DMS 273 (cell line): ENCODE measurements around the gene SCAPER.

Experiments used
- DNase-seq: peaks from one replicate; lab custom pipeline; 2025; ENCODE audit not compliant: unreplicated experiment; lab: John Stamatoyannopoulos, UW

SCAPER gene

DNA sequence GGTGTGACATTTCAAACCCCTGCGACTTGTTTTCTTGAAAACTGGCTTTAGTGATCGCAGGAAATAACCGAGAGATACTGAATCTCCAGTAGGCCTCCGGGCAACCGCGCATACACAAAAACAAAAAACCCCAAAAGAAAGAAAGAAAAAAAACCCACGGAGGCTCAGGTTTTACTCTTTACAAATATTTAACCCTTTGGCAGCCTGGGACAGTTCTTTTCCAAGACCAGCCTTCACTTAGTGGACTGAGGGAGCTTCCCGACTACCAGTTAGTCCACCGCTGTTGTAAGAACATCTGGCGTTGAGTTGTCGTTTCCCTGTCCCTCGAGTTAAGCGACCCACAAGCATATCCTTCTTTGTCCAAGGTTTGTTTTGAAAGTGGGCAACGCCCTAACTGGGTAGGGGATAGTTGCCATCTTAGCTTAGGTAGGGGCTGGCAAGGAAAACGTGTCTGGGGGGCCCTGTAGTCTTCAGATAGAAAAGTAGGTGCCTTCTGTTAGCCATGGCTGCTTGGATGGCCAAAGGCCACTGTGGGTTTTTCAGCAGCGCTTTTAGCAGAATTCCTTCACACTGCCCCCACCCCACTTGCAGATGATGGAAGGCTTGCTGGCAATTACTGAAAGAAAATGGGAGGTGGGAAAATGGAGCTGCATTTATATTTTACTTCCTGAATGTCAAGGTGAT lies 561.7 kb downstream of the SCAPER start:
- DNase-seq, result no peak

DNA sequence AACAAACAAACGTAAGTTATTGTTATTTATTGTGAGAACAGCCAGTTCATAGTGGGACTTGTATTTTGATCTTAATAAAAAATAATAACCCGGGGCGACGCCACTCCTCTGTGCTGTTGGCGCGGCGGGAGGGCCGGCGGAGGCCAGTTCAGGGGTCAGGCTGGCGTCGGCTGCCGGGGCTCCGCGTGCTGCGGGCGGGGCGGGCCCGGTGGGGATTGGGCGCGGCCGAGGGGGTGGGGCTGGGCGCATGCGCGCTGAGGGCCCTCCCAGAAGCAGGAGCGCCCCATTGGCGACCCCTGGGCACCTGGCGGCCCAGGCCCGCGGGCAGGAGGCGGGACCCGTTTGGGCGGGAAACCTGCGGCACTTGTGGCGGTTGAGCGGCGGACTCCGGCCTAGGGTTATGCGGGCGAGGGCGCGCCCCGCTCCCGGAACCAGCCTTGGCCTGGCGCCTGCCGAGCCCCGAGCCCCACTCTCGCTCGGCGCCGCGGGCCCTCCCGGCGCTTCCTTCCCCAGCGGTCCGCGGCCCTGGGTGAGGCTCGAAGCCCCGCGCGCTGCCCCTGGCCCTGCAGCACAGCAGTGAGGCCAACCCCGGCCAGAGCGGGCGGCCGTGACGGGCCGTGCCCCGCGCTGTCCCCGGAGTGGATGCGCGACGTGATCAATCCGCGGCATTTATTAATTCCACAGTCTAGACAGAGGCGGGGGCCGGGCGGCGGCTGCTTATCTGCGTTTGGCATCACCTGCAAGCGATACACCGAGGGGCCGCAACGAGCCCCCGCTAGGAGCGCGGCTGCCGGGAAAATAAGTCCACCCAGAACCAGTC lies 562.5 kb downstream of the SCAPER start:
- DNase-seq, result no peak

DNA sequence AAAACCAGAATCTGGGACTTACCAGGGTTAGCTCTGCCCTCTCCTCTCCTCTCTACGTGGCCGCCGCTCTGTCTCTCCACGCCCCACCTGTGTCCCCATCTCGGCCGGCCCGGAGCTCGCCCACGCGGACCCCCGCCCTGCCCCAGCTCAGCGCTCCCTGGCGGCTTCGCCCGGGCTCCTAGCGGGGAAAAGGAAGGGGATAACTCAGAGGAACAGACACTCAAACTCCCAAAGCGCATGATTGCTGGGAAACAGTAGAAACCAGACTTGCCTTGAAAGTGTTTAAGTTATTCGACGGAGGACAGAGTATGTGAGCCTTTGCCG lies 563.1 kb downstream of the SCAPER start:
- DNase-seq, result no peak

DNA sequence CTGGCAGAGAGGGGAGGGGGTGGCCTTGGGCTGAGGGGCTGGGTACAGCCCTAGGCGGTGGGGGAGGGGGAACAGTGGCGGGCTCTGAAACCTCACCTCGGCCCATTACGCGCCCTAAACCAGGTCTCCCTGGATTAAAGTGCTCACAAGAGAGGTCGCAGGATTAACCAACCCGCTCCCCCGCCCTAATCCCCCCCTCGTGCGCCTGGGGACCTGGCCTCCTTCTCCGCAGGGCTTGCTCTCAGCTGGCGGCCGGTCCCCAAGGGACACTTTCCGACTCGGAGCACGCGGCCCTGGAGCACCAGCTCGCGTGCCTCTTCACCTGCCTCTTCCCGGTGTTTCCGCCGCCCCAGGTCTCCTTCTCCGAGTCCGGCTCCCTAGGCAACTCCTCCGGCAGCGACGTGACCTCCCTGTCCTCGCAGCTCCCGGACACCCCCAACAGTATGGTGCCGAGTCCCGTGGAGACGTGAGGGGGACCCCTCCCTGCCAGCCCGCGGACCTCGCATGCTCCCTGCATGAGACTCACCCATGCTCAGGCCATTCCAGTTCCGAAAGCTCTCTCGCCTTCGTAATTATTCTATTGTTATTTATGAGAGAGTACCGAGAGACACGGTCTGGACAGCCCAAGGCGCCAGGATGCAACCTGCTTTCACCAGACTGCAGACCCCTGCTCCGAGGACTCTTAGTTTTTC lies 563.6 kb downstream of the SCAPER start:
- no peak for DNase-seq

DNA sequence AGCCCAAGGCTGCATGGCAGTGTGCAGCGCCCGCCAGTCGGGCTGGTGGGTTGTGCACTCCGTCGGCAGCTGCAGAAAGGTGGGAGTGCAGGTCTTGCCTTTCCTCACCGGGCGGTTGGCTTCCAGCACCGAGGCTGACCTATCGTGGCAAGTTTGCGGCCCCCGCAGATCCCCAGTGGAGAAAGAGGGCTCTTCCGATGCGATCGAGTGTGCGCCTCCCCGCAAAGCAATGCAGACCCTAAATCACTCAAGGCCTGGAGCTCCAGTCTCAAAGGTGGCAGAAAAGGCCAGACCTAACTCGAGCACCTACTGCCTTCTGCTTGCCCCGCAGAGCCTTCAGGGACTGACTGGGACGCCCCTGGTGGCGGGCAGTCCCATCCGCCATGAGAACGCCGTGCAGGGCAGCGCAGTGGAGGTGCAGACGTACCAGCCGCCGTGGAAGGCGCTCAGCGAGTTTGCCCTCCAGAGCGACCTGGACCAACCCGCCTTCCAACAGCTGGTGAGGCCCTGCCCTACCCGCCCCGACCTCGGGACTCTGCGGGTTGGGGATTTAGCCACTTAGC lies 564.3 kb downstream of the SCAPER start:
- no peak for DNase-seq

DNA sequence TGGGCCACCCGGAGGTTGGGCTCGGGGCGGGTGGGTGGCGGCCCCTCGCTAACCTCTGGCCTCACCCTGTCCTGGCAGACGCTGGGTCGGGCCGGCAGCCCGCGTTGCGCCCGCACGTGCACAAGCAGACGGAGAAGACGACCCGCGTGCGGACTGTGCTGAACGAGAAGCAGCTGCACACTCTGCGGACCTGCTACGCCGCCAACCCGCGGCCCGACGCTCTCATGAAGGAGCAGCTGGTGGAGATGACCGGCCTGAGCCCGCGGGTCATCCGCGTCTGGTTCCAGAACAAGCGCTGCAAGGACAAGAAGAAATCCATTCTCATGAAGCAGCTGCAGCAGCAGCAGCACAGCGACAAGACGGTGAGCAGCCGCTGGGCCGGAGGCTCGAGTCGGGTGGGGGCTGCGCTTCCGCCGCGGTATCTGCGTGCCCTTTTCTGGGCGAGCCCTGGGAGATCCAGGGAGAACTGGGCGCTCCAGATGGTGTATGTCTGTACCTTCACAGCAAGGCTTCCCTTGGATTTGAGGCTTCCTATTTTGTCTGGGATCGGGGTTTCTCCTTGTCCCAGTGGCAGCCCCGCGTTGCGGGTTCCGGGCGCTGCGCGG lies 564.8 kb downstream of the SCAPER start:
- DNase-seq, result no peak

DNA sequence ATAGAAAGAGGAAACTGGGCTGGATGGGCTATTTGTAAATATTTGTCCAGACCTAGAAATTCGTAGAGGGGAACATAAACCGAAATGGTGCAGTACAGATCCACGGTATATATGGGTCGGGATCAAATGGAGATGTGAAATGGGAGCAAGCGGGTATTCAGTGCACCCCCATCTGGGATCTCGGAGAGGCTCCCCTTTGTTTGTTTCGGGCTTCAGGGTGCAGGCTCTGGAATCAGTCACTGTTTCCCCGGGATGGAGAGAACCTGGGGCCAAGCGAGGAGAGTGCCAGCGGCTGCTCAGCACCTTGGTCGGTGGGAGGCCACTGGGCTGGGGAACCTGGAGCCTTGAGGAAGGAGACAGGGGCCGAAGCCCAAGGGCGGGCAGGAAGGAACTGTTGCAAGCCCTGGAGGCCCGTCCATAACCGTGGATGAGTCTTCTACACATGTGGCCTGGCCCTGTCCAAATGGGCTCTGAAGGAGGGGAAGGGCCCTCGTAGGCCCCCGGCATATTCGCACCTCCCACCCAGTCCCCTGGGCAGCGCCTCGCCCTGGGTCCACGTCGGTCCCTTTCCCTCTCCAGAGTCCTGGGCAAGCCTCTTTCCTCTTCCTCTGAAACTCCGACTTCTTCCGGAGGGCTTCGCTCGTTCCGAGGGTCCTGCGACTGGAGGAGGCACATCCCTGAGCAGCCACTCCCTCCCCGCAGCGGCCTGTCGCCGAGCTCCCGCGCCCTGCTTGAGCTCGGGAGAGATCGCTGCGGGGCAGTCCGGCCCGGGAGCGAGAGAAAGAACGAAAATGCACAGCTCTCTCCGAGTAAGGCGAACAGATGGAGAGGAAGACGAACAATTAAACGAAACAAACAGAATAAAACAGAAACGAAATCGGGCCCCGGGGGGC lies 565.6 kb downstream of the SCAPER start:
- no peak for DNase-seq

DNA sequence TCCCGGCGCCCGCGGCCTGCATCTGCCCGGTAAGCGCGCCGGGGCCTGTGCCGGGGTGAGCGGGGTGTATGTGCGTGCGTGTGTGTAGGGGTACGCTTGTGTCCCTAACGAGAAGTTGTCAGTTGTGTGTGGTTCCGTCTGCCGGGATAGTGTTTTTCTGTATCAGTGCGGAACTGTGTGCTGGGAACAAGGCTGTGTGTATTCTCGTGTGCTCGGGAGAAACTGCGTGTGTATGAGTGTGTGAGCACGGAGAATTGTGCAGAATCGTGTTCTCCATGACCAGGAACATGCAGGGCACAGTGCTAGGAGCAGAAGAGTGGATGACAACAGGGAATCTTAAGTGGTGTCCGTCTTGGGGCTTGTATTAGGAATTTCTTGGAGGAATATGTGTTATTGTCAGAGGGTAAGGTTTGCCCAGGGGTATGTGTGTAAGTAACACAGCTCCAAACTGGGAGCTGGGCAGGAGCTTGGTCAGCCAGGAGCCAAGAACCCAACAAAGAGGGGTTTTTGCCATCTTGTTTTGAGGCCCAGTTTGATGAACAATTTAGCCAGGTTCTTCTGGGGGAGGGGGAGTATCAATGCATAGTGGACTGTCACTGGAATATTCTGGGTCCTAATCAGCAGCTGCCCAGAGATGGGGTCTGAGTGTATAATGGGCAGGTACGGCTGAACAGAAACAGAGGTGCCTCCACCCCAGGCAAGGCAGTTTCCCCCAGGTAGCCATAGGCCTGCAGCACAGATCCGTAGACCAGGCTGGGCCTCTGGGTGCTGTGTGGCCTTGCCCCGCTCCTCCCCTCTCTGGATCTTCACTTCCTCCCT lies 566.4 kb downstream of the SCAPER start:
- no peak for DNase-seq

DNA sequence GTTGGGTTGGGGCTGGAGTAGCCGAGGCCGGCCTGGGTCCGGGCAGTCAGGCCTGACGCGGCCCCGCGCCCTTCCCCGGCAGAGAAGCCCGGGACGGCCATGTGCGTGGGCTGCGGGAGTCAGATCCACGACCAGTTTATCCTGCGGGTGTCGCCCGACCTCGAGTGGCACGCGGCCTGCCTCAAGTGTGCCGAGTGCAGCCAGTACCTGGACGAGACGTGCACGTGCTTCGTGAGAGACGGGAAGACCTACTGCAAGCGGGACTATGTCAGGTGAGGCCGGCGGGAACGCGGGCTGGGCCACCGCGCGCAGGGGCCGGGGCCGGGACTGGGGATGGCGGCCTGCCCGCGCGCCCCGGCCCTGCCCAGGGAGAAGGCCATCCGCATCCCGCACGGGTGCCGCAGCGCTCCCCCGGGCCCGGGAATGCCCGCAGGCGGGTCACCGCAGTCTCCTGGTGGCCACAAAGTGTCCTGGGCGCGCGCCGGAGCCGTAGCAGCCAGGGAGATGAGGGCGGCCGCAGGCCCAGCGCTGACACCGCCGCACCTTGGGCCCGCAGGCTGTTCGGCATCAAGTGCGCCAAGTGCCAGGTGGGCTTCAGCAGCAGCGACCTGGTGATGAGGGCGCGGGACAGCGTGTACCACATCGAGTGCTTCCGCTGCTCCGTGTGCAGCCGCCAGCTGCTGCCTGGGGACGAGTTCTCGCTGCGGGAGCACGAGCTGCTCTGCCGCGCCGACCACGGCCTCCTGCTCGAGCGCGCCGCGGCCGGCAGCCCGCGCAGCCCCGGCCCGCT lies 567.2 kb downstream of the SCAPER start:
- DNase-seq, result no peak

DNA sequence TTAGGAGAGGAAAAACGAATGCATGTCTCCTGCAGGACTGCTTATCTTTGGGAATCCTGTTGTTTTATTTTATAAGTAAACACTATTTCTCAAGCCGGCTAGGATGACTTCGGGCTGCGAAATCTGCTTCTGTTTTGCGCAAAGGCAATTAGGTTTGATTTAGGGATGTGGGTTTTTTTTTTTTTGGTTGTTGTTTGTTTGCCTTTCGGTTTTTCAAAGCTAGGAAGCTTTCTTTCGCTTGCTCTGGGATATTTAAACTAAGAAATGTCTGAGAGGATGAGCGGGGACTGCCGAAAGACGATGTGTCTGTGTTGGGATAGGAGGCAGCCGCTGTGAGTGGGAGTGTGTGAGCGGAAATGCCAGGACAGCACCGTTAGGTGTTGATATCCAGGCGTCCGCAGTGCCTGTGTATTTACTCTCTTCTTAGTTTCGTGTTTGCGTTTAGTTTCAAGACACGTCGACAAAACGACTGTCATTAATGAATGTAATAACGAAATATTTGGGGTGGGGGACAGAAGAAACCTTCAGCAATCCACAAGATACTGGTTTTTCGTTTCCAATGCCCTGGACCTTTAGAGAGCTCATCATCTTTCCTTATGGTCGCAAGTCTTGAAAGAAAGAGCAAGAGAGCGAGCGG lies 568.0 kb downstream of the SCAPER start:
- peak; percentile 44 for DNase-seq

DNA sequence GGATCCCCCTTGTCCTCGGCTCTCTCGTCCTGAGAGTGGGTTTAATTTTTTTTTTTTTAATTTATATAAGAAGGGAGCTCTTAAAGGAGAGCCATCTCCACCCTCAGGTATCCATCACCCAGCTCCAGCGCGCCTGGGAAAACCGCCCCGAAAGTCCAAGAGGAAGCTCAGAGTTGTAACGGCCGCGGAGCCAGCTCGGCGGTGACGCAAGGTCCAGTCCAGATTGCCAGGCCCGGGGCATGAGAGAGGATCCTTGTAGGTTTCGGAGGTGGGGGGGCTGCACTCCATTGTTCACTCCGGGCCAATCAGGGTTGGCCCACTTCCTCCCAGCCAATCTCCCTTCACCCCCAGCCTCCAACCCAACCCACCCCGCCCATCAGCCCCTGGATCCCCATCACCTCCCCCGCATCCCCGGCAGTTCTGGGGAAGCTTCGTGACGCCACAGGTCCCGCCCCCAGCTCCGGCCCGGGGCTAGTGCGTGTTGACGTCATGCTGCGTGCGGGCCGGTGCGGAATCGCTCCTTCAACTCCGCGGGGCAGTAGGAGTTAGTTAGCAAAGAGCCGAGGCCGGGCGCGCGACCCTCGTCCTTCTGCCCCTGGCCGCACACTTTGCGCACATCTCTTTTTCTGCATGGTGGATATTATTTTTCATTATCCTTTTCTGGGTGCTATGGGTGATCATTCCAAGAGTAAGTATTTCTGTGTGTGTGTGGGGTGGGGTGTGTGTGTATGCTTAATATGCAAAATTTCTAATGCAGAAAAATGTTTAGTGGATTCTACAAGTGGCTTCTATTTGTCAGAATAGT lies 568.7 kb downstream of the SCAPER start, which contains the start of gene ISL2:
Gene ISL2, plus strand, starts transcription at position 520 of the 805 bp plus-strand sequence. Its CDS starts 111 bp downstream, at position 631.
- peak; percentile 94 for DNase-seq

DNA sequence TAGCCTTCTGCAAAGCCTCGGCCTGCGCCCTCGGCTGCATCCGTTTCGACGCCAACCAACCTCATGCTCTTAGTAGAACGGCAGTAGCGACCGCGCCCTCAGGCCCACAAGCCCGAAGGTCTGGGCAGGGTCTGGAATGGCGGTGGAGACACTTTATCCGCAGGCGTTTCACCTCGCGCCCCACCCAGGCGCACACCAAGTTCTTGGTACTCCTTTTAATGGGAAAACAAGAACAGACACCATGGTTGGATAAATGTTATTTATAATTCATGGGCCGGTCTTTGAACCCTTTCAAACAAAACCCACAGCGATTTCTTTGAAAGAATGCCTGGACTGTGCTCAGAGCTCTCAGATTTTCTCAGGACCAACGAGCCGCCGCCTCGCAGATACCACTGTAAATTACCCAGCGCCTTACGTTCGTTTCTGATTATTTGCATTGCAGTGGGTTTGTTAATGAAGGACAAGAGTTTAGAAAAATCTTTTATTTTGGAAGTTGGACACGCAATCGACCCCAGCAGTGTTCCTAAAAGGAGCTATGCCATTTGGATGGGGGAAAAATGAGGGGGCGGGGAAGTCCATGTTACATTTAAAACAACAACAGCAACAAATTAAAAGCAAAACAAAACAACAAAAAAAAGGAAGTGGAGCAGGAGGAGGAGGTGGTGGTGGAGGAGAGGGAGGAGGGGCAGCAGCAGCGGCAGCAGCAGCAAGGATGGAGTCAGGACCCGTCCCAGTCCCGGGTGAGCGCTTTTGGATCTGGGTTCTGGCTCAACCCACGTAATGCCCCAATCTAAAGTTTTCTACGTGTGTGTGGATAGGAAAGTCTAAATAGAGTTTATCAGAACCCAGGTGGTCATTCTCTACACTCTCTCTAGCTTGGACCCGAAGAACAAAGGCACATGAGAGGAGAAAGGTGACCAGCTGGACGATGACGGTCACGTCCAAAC lies 569.6 kb downstream of the SCAPER start:
- peak; percentile 42 for DNase-seq

DNA sequence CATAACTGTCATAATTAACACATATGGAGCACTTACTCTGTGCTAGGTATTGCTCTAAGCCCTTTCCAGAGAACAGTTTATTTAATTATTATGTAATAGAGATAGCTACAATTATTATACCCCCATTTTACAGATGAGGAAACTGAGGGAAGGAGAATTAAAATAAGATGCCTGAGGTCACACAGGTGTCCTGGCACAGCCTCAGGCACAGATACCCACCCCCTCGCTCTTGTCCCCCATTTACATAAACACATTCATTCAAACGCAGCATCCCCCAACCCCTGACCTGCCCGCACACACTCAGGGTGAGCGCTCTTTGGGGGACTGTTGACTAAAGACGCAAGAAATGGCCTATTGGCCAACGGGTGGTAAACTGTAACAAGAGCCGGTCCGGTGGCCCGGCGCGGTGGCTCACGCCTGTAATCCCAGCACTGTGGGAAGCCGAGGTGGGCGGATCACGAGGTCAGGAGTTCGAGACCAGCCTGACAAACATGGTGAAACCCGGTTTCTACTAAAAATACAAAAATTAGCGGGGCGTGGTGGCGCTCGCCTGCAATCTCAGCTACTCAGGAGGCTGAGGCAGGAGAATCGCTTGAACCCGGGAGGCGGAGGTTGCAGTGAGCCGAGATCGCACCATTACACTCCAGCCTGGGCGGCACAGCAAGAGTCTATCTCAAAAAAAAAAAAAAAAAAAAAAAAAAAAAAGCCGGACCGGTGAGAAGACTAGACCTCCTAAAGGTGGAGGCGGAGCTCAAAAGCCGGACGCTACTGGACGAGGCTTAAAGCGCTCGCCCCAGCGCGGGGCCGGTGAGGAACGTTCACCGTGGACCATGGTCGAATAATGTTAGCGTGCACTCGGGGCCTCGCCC lies 570.5 kb downstream of the SCAPER start:
- DNase-seq, result no peak

DNA sequence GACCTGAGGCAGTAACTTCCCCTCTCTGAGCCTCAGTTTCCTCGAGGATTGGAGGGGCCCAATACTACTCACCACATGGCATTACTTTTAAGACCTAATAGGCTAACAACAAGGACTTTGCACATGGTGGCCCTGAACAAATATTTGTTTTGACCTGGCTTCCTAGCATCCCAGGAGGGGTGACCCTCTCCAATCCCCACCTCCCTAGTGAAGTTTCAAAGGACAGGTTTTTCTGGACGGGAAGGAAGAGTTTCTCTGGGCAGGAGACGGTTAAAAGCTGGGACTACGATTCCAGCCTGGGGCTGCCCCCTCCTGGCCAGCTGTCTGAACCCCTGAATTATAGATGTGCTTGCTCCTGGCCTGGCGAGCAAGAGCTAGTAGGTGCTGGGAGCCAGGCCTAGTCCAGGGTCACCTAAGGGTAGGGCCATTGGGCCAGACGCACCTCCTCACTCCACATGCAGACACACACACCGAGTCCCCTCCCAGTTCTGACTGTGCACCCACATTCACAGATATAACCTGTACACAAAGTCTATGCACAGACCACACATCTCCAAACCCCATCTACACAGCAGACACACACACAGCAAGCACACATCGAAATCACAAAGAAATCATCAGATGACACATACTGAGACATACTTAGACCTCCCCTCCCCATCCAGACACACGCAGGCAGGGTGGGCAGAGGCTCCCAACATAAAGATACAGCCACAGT lies 571.3 kb downstream of the SCAPER start:
- DNase-seq, result peak; percentile 41

DNA sequence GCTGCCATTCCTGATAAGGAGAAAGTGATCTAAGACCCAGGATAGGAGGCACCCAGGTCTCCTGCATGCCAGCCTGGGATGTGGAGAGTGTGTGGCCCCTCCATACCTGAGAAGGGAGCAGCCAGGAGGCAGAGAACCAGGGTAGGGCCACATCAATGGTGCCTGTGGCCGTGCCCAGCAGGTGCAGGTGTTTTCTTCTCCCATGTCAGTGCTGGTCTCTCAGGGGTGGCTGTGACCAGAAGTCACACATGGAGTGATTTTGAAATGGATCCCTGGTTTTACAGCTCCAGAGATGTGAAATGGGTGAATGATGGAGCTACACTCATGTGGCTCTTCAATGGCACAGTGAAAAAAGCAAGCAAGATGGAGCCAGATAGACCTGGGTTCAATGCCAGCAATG lies 571.8 kb downstream of the SCAPER start:
- DNase-seq, result no peak
